ENCODE data around the gene SPAAR. TPM values are rescaled to one million over a fixed set of nuclear protein-coding genes. Genes with fewer than 3 reads are reported as not detected.

The SPAAR gene
- total and polyA plus RNA-seq, 4 donors, result 0.65 to 2.4 (median 1.1) TPM

DNA sequence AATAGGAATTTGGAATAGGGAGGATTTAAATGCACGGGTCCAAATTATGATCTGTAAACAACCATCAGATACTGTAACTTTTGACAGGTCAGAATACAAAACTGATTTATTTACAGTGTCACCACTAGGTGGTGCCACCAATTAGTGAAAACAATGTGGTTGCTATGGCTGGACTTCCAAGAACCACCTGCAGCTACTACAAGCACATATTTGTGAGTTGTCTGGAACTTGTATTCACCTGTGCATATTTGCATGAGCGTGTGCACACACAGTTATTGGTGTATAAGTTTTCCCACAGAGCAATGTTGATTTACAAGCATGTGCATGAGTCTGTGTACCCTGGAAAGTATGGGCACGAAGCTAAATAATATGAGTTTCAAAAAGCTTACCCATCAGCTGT is 6.2 kb upstream of the SPAAR start (continued):
- TF ChIP-seq, protein P1, sequence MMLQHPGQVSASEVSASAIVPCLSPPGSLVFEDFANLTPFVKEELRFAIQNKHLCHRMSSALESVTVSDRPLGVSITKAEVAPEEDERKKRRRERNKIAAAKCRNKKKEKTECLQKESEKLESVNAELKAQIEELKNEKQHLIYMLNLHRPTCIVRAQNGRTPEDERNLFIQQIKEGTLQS (IDR thresholded peaks at IDR 0.05), result no peak
- no peak for TF ChIP-seq ZBTB33 (IDR thresholded peaks at IDR 0.05)
- TF ChIP-seq TAF1 (conservative IDR thresholded peaks at IDR 0.05), result no peak

- TF ChIP-seq EGR1 (IDR thresholded peaks at IDR 0.05; ENCODE audit: low read depth in 2 of 2), result no peak
- 79% methylated on average over 8 of the region's 8 CpGs for WGBS
- H3K4me3 ChIP-seq (ENCODE audit: low read depth in 1 of 3, low read length in 3 of 3), result no peak overlapping the region
- no peaks in the 10 kb centered on the region for H3K27me3 ChIP-seq (ENCODE audit: control insufficient read depth in 4 of 4, insufficient read depth in 4 of 4, low read length in 3 of 4)
- H3K9me3 ChIP-seq (ENCODE audit: control insufficient read depth in 4 of 4, low read length in 3 of 4), result no peaks in the 10 kb centered on the region
- no peak overlapping the region for H3K9ac ChIP-seq (ENCODE audit: low read depth in 1 of 2, low read length in 2 of 2)
- peaks cover 16 to 40% (median 33%) of the 10 kb centered on the region in 4 donors for H3K4me1 ChIP-seq (ENCODE audit: control insufficient read depth in 4 of 4, insufficient read depth in 4 of 4, low read length in 3 of 4)
- H3K27ac ChIP-seq (ENCODE audit: low read depth in 1 of 2, low read length in 2 of 2), result no peak overlapping the region
- no peaks in the 10 kb centered on the region for H3K36me3 ChIP-seq (ENCODE audit: control insufficient read depth in 4 of 4, insufficient read depth in 3 of 4, low read depth in 1 of 4, low read length in 3 of 4)
- DNase-seq (ENCODE audit: low spot score), result no peak
Measured at GRCh38 chr9:35904338-35904737, 5.0 kb upstream of the SPAAR start.

- H3K36me3 ChIP-seq (ENCODE audit: control insufficient read depth in 4 of 4, insufficient read depth in 3 of 4, low read depth in 1 of 4, low read length in 3 of 4), result no peaks in the 10 kb centered on the region
- no peak for TF ChIP-seq SP1 (IDR thresholded peaks at IDR 0.05)
- TF ChIP-seq GABPA (IDR thresholded peaks at IDR 0.05 in 1 of 2, conservative IDR thresholded peaks at IDR 0.05 in 1 of 2), result no peak
- no peak for TF ChIP-seq FOXA2 (IDR thresholded peaks at IDR 0.05)
- no peak for TF ChIP-seq NR2F2 (IDR thresholded peaks at IDR 0.05)
- TF ChIP-seq RAD21 (IDR thresholded peaks at IDR 0.05), result no peak
- TF ChIP-seq REST (IDR thresholded peaks at IDR 0.05), result no peak
- no peak for TF ChIP-seq JUND (IDR thresholded peaks at IDR 0.05)
- no peak for TF ChIP-seq MAX (IDR thresholded peaks at IDR 0.05)
- no peak for TF ChIP-seq RXRA (IDR thresholded peaks at IDR 0.05)
- no peak for TF ChIP-seq TAF1 (conservative IDR thresholded peaks at IDR 0.05)
- TF ChIP-seq, protein P2, sequence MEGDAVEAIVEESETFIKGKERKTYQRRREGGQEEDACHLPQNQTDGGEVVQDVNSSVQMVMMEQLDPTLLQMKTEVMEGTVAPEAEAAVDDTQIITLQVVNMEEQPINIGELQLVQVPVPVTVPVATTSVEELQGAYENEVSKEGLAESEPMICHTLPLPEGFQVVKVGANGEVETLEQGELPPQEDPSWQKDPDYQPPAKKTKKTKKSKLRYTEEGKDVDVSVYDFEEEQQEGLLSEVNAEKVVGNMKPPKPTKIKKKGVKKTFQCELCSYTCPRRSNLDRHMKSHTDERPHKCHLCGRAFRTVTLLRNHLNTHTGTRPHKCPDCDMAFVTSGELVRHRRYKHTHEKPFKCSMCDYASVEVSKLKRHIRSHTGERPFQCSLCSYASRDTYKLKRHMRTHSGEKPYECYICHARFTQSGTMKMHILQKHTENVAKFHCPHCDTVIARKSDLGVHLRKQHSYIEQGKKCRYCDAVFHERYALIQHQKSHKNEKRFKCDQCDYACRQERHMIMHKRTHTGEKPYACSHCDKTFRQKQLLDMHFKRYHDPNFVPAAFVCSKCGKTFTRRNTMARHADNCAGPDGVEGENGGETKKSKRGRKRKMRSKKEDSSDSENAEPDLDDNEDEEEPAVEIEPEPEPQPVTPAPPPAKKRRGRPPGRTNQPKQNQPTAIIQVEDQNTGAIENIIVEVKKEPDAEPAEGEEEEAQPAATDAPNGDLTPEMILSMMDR (IDR thresholded peaks at IDR 0.05; ENCODE audit: low read depth, low read length, missing input control), result no peak
- no peak for TF ChIP-seq FOXA1 (IDR thresholded peaks at IDR 0.05)
- TF ChIP-seq HNF4A (conservative IDR thresholded peaks at IDR 0.05), result no peak
- TF ChIP-seq HNF4G (IDR thresholded peaks at IDR 0.05), result no peak
- WGBS, result 77% methylated on average over 8 of the region's 8 CpGs
- H3K9me3 ChIP-seq (ENCODE audit: control insufficient read depth in 4 of 4, low read length in 3 of 4), result no peaks in the 10 kb centered on the region
- peaks cover 16 to 40% (median 33%) of the 10 kb centered on the region in 4 donors for H3K4me1 ChIP-seq (ENCODE audit: control insufficient read depth in 4 of 4, insufficient read depth in 4 of 4, low read length in 3 of 4)
- H3K9ac ChIP-seq (ENCODE audit: low read depth in 1 of 2, low read length in 2 of 2), result no peak overlapping the region
- H3K27ac ChIP-seq (ENCODE audit: low read depth in 1 of 2, low read length in 2 of 2), result peak overlapping the region; percentile 67 to 78
- H3K27me3 ChIP-seq (ENCODE audit: control insufficient read depth in 4 of 4, insufficient read depth in 4 of 4, low read length in 3 of 4), result no peaks in the 10 kb centered on the region
- H3K4me3 ChIP-seq (ENCODE audit: low read depth in 1 of 3, low read length in 3 of 3), result no peak overlapping the region
- DNase-seq (ENCODE audit: low spot score), result no peak
Measured at GRCh38 chr9:35905051-35905781, 4.1 kb upstream of the SPAAR start.

Data from liver (tissue), 9 donors.